ENCODE results near the gene HSF2. TPM values are rescaled to one million over a fixed set of nuclear protein-coding genes. Genes with fewer than 3 reads are reported as not detected.

Gene HSF2
- 10.3 TPM for total RNA-seq

- DNase-seq (ENCODE audit: low spot score): peak; percentile 97
Measured at GRCh38 chr6:122399348-122400120, at the start of gene HSF2. Gene HSF2, plus strand, starts transcription at chr6:122399652. Its CDS starts 86 bp downstream, at chr6:122399738.

GRCh38 chr6:122352981-122353664, 46.3 kb upstream of the HSF2 start:
- DNase-seq (ENCODE audit: low spot score): no peak

GRCh38 chr6:122360809-122361208, 38.6 kb upstream of the HSF2 start:
- no peak for DNase-seq (ENCODE audit: low spot score)

GRCh38 chr6:122361314-122361979, 38.0 kb upstream of the HSF2 start:
- no peak for DNase-seq (ENCODE audit: low spot score)

GRCh38 chr6:122363769-122364483, 35.5 kb upstream of the HSF2 start:
- no peak for DNase-seq (ENCODE audit: low spot score)

GRCh38 chr6:122365775-122366403, 33.6 kb upstream of the HSF2 start:
- DNase-seq (ENCODE audit: low spot score): no peak

- no peak for DNase-seq (ENCODE audit: low spot score)
Measured at GRCh38 chr6:122367171-122367570, 32.3 kb upstream of the HSF2 start.

GRCh38 chr6:122369536-122369935, 29.9 kb upstream of the HSF2 start:
- DNase-seq (ENCODE audit: low spot score): no peak

- DNase-seq (ENCODE audit: low spot score): no peak
Measured at GRCh38 chr6:122372647-122373046, 26.8 kb upstream of the HSF2 start.

- no peak for DNase-seq (ENCODE audit: low spot score)
Measured at GRCh38 chr6:122374307-122374706, 25.1 kb upstream of the HSF2 start.

GRCh38 chr6:122376246-122376645, 23.2 kb upstream of the HSF2 start:
- no peak for DNase-seq (ENCODE audit: low spot score)

GRCh38 chr6:122381494-122382265, 17.8 kb upstream of the HSF2 start:
- peak; percentile 62 for DNase-seq (ENCODE audit: low spot score)

GRCh38 chr6:122385857-122386612, 13.4 kb upstream of the HSF2 start:
- no peak for DNase-seq (ENCODE audit: low spot score)

GRCh38 chr6:122388945-122389344, 10.5 kb upstream of the HSF2 start:
- no peak for DNase-seq (ENCODE audit: low spot score)

GRCh38 chr6:122389704-122390372, 9.6 kb upstream of the HSF2 start:
- no peak for DNase-seq (ENCODE audit: low spot score)

- DNase-seq (ENCODE audit: low spot score): no peak
Measured at GRCh38 chr6:122392564-122393350, 6.7 kb upstream of the HSF2 start.

- DNase-seq (ENCODE audit: low spot score): no peak
Measured at GRCh38 chr6:122393351-122393896, 6.0 kb upstream of the HSF2 start.

- DNase-seq (ENCODE audit: low spot score): no peak
Measured at GRCh38 chr6:122394016-122394415, 5.4 kb upstream of the HSF2 start.

- DNase-seq (ENCODE audit: low spot score): no peak
Measured at GRCh38 chr6:122399055-122399347, 451 bp upstream of the HSF2 start.
